ENCODE measurements around the gene MYO5B. TPM values are rescaled to one million over a fixed set of nuclear protein-coding genes. Genes with fewer than 3 reads are reported as not detected.
"Not testable (repeated sequence)": the region's sequence is repeated elsewhere in the genome, so short reads cannot be mapped to it uniquely, and the experiment has no call there.

MYO5B gene
- total RNA-seq, 5 donors from 2014 or later (not counting 1 experiment from before 2014, with no cell fraction given) = 0.09 to 0.72 (median 0.50) TPM; not detected in 2

GRCh38 chr18:49794743-49795142, 400.2 kb downstream of the MYO5B start:
- ATAC-seq (replicated peaks in 1 of 4) (no peak), DNase-seq (no peak)
- POLR2A ChIA-PET = no interaction called here
- Histone ChIP-seq H3K9me3 (no peaks in the 10 kb centered on the region), H3K27ac (ENCODE audit: low read length) (no peak overlapping the region), H3K4me3 (ENCODE audit: control insufficient read depth in 1 of 2, extremely low read depth in 1 of 2, low read length in 1 of 2) (no peak overlapping the region), H3K4me1 (ENCODE audit: control insufficient read depth in 1 of 2, extremely low read depth in 1 of 2, insufficient read depth in 2 of 2, low read length in 2 of 2) (no peaks in the 10 kb centered on the region), H3K27me3 (replicated peaks in 1 of 2; ENCODE audit: control insufficient read depth in 2 of 2, extremely low read depth in 1 of 2, insufficient read depth in 2 of 2, low read length in 1 of 2) (no peaks in the 10 kb centered on the region), H3K36me3 (ENCODE audit: control insufficient read depth in 2 of 2, extremely low read depth in 1 of 2, insufficient read depth in 1 of 2, low read length in 1 of 2) (peaks cover 0 to 44% of the 10 kb centered on the region in 2 donors)
- CTCF ChIA-PET = no interaction called here
- Mint-ChIP-seq H3K36me3 (peaks cover 63% of the 10 kb centered on the region), H3K4me3 (no peak overlapping the region), H3K27ac (no peak overlapping the region), H3K9me3 (no peaks in the 10 kb centered on the region), H3K27me3 (no peaks in the 10 kb centered on the region), H3K4me1 (peaks cover 0 to 6% (median 3%) of the 10 kb centered on the region in 3 donors)
- WGBS (ENCODE audit: insufficient coverage) = no CpG with 5 or more reads among the region's 3 CpGs

GRCh38 chr18:49789560-49790134, 405.3 kb downstream of the MYO5B start:
- POLR2A ChIA-PET = interaction anchor here in 1 of 2 donors (0.5 kb wide), 1 partner anchor 234 kb away, joined by 6 read pairs; no protein-coding TSS in a partner anchor
- Mint-ChIP-seq H3K4me1 (peaks cover 42 to 43% (median 42%) of the 10 kb centered on the region in 3 donors), H3K36me3 (peaks cover 44% of the 10 kb centered on the region), H3K27ac (peak overlapping the region in 1 of 2 donors; percentile 52)
- H3K27me3 ChIP-seq (replicated peaks in 1 of 2; ENCODE audit: control insufficient read depth in 2 of 2, extremely low read depth in 1 of 2, insufficient read depth in 2 of 2, low read length in 1 of 2); H3K9me3 ChIP-seq; H3K9me3 Mint-ChIP-seq; ATAC-seq (replicated peaks in 1 of 4); H3K4me3 ChIP-seq (ENCODE audit: control insufficient read depth in 1 of 2, extremely low read depth in 1 of 2, low read length in 1 of 2); DNase-seq; H3K27me3 Mint-ChIP-seq; H3K4me3 Mint-ChIP-seq: not testable (repeated sequence)
- peaks cover 9 to 18% of the 10 kb centered on the region in 2 experiments for H3K4me1 ChIP-seq (ENCODE audit: control insufficient read depth in 1 of 2, extremely low read depth in 1 of 2, insufficient read depth in 2 of 2, low read length in 2 of 2)
- peaks cover 0 to 32% of the 10 kb centered on the region in 2 donors for H3K36me3 ChIP-seq (ENCODE audit: control insufficient read depth in 2 of 2, extremely low read depth in 1 of 2, insufficient read depth in 1 of 2, low read length in 1 of 2)
- CTCF ChIA-PET = interaction anchor here in 1 of 2 donors (1.5 kb wide), 1 partner anchor 70 kb away, joined by 3 read pairs; no protein-coding TSS in a partner anchor
- WGBS (ENCODE audit: insufficient coverage) = 100% methylated on average over 1 of the region's 8 CpGs
- peak overlapping the region; percentile 49 for H3K27ac ChIP-seq (ENCODE audit: low read length)

- Histone ChIP-seq H3K27me3 (replicated peaks in 1 of 2; ENCODE audit: control insufficient read depth in 2 of 2, extremely low read depth in 1 of 2, insufficient read depth in 2 of 2, low read length in 1 of 2) (no peaks in the 10 kb centered on the region), H3K4me3 (ENCODE audit: control insufficient read depth in 1 of 2, extremely low read depth in 1 of 2, low read length in 1 of 2) (peak overlapping the region in 1 of 2 donors; percentile 6), H3K4me1 (ENCODE audit: control insufficient read depth in 1 of 2, extremely low read depth in 1 of 2, insufficient read depth in 2 of 2, low read length in 2 of 2) (peaks cover 10 to 18% of the 10 kb centered on the region in 2 experiments), H3K36me3 (ENCODE audit: control insufficient read depth in 2 of 2, extremely low read depth in 1 of 2, insufficient read depth in 1 of 2, low read length in 1 of 2) (peaks cover 0 to 32% of the 10 kb centered on the region in 2 donors), H3K27ac (ENCODE audit: low read length) (peak overlapping the region; percentile 49), H3K9me3 (no peaks in the 10 kb centered on the region)
- ATAC-seq (replicated peaks in 1 of 4) (peak in 1 of 4 experiments; percentile 56), DNase-seq (peak in 1 of 35 experiments; percentile 25)
- H3K4me1 Mint-ChIP-seq = peaks cover 47 to 51% (median 49%) of the 10 kb centered on the region in 3 donors
- H3K9me3 Mint-ChIP-seq = no peaks in the 10 kb centered on the region
- WGBS (ENCODE audit: insufficient coverage) = no CpG with 5 or more reads among the region's 5 CpGs
- peak overlapping the region; percentile 83 to 84 for H3K27ac Mint-ChIP-seq
- POLR2A ChIA-PET = interaction anchor here in 1 of 2 donors (0.5 kb wide), 1 partner anchor 836 kb away, joined by 5 read pairs; no protein-coding TSS in a partner anchor
- H3K36me3 Mint-ChIP-seq = peaks cover 47% of the 10 kb centered on the region
- H3K27me3 Mint-ChIP-seq = no peaks in the 10 kb centered on the region
- CTCF ChIA-PET = interaction anchor here in 1 of 2 donors (1.5 kb wide), 1 partner anchor 72 kb away, joined by 3 read pairs; no protein-coding TSS in a partner anchor
- H3K4me3 Mint-ChIP-seq = peak overlapping the region; percentile 37 to 54 (median 54)
Observed at GRCh38 chr18:49788327-49788898, 406.5 kb downstream of the MYO5B start.

DNA sequence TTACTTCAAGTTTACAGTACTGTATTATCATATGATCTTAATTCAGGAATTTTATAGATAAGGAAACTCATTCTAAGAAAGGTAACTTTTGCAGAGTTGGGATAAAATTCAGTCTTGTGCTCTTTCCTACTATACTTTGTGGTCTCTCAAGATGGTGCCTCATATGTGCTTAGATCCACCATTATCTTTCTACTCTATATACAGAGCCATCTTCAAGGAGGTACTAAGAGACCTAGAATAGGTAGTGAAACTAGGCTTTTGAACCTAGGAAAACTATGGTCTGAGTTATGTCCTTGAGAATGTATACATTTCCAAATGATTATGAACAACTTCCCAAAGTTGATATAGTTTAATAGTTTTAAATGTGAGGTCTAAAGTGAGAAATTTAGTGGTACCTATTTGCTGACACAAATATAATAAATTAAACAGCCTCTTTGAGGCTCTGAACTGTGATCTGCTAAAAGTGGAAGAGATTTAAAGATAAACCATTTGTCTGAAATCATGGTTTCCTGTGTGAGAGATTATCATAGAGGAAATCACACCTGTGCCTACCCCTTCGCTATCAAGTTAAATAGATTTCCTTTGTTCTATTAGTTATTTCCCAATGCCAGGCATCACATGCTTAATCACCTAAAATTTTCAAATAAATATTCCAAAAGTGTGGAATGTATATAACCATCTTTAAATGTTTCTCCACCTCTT, 408.8 kb downstream of the MYO5B start:
- no CpG with 5 or more reads among the region's 1 CpG for WGBS (ENCODE audit: insufficient coverage)
- no peaks in the 10 kb centered on the region for H3K9me3 ChIP-seq
- H3K9me3 Mint-ChIP-seq = no peaks in the 10 kb centered on the region
- H3K4me3 Mint-ChIP-seq = peak overlapping the region in 1 of 3 donors; percentile 40
- POLR2A ChIA-PET = no interaction called here
- peak overlapping the region; percentile 39 to 43 for H3K27ac Mint-ChIP-seq
- CTCF ChIA-PET = no interaction called here
- H3K27me3 Mint-ChIP-seq = no peaks in the 10 kb centered on the region
- H3K27ac ChIP-seq (ENCODE audit: low read length) = peak overlapping the region; percentile 39
- H3K36me3 Mint-ChIP-seq = peaks cover 49% of the 10 kb centered on the region
- ATAC-seq (replicated peaks in 1 of 4) (peak; percentile 34 to 76 (median 65)), DNase-seq (peak in 1 of 35 experiments; percentile 46)
- H3K27me3 ChIP-seq (replicated peaks in 1 of 2; ENCODE audit: control insufficient read depth in 2 of 2, extremely low read depth in 1 of 2, insufficient read depth in 2 of 2, low read length in 1 of 2) = no peaks in the 10 kb centered on the region
- H3K4me1 ChIP-seq (ENCODE audit: control insufficient read depth in 1 of 2, extremely low read depth in 1 of 2, insufficient read depth in 2 of 2, low read length in 2 of 2) = peaks cover 10 to 18% of the 10 kb centered on the region in 2 experiments
- H3K4me1 Mint-ChIP-seq = peaks cover 47 to 51% (median 49%) of the 10 kb centered on the region in 3 donors
- peaks cover 0 to 33% of the 10 kb centered on the region in 2 donors for H3K36me3 ChIP-seq (ENCODE audit: control insufficient read depth in 2 of 2, extremely low read depth in 1 of 2, insufficient read depth in 1 of 2, low read length in 1 of 2)
- H3K4me3 ChIP-seq (ENCODE audit: control insufficient read depth in 1 of 2, extremely low read depth in 1 of 2, low read length in 1 of 2) = no peak overlapping the region

DNA sequence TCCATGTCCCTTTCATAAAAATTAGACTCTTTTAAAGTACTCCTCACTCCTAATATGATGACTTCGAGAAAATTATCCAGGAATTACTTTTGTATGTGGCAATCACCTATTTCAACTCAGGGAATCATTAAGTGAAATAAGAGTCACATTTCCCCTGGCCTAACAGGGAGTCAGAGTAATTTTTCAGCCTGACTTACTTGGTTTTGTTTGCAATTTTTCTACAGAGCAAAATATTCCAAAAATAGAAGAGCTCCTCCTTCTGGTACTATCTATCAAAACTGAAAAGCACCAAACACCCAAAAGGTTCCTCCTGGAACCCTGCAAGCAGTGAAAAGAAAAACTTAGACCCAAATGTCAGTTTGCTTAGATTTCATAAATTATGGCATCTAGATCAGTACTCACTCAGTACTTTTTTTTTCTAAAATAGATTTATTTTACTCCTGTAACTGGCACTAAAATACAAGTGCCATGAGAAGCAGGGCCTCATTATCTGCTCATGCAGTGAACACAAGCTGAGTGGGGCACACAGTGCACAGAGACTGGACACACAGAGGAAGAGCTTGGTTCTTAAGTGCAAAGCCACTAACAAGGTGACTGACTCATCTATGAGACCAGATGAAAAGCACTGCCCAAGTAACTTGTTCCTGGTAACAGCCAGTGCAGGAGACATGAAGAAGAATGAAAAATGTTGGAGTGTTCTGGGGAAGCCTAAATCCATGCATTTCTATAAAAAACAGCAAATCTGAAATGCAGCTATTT, 410.3 kb downstream of the MYO5B start:
- Histone ChIP-seq H3K4me3 (ENCODE audit: control insufficient read depth in 1 of 2, extremely low read depth in 1 of 2, low read length in 1 of 2) (no peak overlapping the region), H3K36me3 (ENCODE audit: control insufficient read depth in 2 of 2, extremely low read depth in 1 of 2, insufficient read depth in 1 of 2, low read length in 1 of 2) (peaks cover 0 to 35% of the 10 kb centered on the region in 2 donors), H3K27me3 (replicated peaks in 1 of 2; ENCODE audit: control insufficient read depth in 2 of 2, extremely low read depth in 1 of 2, insufficient read depth in 2 of 2, low read length in 1 of 2) (no peaks in the 10 kb centered on the region), H3K4me1 (ENCODE audit: control insufficient read depth in 1 of 2, extremely low read depth in 1 of 2, insufficient read depth in 2 of 2, low read length in 2 of 2) (peaks cover 10 to 18% of the 10 kb centered on the region in 2 experiments), H3K9me3 (no peaks in the 10 kb centered on the region), H3K27ac (ENCODE audit: low read length) (no peak overlapping the region)
- H3K9me3 Mint-ChIP-seq = no peaks in the 10 kb centered on the region
- WGBS (ENCODE audit: insufficient coverage) = no CpG with 5 or more reads among the region's 1 CpG
- H3K27ac Mint-ChIP-seq = peak overlapping the region in 1 of 2 donors; percentile 17
- DNase-seq (no peak), ATAC-seq (replicated peaks in 1 of 4) (no peak)
- ChIA-PET CTCF (interaction anchor here in 1 of 2 donors (0.6 to 0.9 kb wide), 2 partner anchors 77 to 369 kb away, joined by 3 read pairs; no protein-coding TSS in a partner anchor), POLR2A (interaction anchor here in 1 of 2 donors (0.5 kb wide), 1 partner anchor 291 kb away, joined by 3 read pairs; no protein-coding TSS in a partner anchor)
- H3K27me3 Mint-ChIP-seq = no peaks in the 10 kb centered on the region
- H3K36me3 Mint-ChIP-seq = peaks cover 48% of the 10 kb centered on the region
- H3K4me3 Mint-ChIP-seq = peak overlapping the region in 1 of 3 donors; percentile 17
- H3K4me1 Mint-ChIP-seq = peaks cover 47 to 50% (median 47%) of the 10 kb centered on the region in 3 donors
